Fibroblast of peridontal ligament (primary cell): Measurements from ENCODE around the gene ITIH1.

ENCODE experiments used
- DNase-seq: peaks from one replicate; pipeline ENCODE4 v3.0.0-alpha.2; 2010; ENCODE audit errors: extremely low read depth

ITIH1 gene

DNA sequence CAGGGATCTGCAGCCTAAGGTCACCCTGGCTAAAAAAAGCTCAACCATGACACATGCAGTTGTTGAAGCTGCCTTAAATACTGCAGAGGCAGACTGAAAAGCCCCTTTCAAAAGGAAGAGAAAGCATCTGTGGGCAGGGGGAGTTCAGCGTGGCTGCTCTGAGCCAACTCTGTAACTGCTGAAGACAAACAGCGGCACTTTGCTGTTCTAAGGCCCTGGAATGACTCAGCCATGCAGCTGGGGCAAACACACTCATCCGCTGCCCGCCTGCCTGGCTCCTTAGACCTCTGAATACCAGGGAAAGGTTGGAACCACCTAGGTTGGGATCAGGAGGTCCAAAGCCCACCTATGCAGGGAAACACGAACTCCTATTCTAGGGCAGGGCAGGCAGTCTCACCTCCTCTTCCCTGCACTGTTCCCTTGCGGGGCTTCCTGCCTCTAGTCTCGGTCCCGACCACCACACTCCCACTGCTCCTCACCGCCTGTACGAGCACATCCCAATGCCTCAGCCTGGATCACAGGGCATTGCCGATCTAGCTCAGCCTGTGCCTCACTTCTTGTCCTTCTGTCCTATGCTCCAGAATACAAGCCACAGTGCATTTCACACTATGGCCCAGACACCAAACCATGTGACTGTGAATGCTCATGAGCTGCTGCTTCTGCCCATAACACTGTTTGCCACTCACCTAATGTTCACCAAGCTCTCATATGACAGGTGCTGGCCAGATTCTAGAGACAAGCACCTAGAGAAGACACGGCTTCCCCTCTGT, 64.0 kb downstream of the ITIH1 start:
- no peak for DNase-seq
